Measurements from ENCODE around the gene LIN52.

GRCh38 chr14:74235017-74235416, 150.3 kb downstream of the LIN52 start:
- TF ChIP-seq RBBP5 (IDR thresholded peaks at IDR 0.05; ENCODE audit: borderline replicate concordance, insufficient read depth, low read length, poor library complexity, severe bottlenecking) (no peak), E2F4 (CRISPR knock-in tag; IDR thresholded peaks at IDR 0.05; ENCODE audit: low read depth) (no peak), E2F1 (CRISPR knock-in tag; IDR thresholded peaks at IDR 0.05) (no peak), MXI1 (IDR thresholded peaks at IDR 0.05; ENCODE audit: low read depth, low read length) (no peak), CREB1 (IDR thresholded peaks at IDR 0.05) (no peak), CREB1 (CRISPR knock-in tag; IDR thresholded peaks at IDR 0.05) (no peak), OTX1 (CRISPR knock-in tag; IDR thresholded peaks at IDR 0.05) (no peak), SP1 (CRISPR knock-in tag; IDR thresholded peaks at IDR 0.05) (no peak)
